H1 (cell line): ENCODE measurements around the gene TNPO2.

ENCODE experiments used
- CHD2 ChIP-seq: IDR thresholded peaks from 2 replicates; pipeline ENCODE4 v1.6.1; 2012; ENCODE audit warnings: low read length, improper control_type of control experiment
- CREB1 ChIP-seq: IDR thresholded peaks from 2 replicates; pipeline ENCODE4 v1.6.1; 2012; ENCODE audit warnings: inconsistent platforms
- CTCF ChIP-seq, 3 experiments: IDR thresholded peaks; 1 replicate in 2 of 3; 2 replicates in 1 of 3; pipeline versions ENCODE4 v1.5.1 to v1.6.1; 2011; ENCODE audit warnings: low read length in 3 of 3, mild to moderate bottlenecking in 3 of 3, inconsistent platforms in 2 of 3, low read depth in 1 of 3, moderate library complexity in 1 of 3; ENCODE audit not compliant: insufficient read depth in 1 of 3; ENCODE audit errors: control extremely low read depth in 1 of 3
- EZH2 ChIP-seq: fragments of 200-600 bp; sonication (generic); IDR thresholded peaks from 2 replicates; pipeline ENCODE4 v1.7.1; 2012; ENCODE audit warnings: low read depth, mild to moderate bottlenecking, moderate library complexity, low read length, inconsistent platforms; ENCODE audit not compliant: severe bottlenecking
- FOSL1 ChIP-seq: IDR thresholded peaks from 2 replicates; pipeline ENCODE4 v1.6.1; 2011; ENCODE audit warnings: mild to moderate bottlenecking, low read depth, low read length, moderate library complexity; ENCODE audit not compliant: insufficient read depth
- HDAC2 ChIP-seq, 2 experiments: fragments of 300-600 bp in 1 of 2; sonication (generic) in 1 of 2; IDR thresholded peaks; 2 replicates each; pipeline ENCODE4 v1.6.1; 2011 to 2012; ENCODE audit warnings: low read depth in 2 of 2, low read length in 2 of 2, mild to moderate bottlenecking in 2 of 2, moderate library complexity in 2 of 2, borderline replicate concordance in 1 of 2, inconsistent platforms in 1 of 2
- JUND ChIP-seq: IDR thresholded peaks from 2 replicates; pipeline ENCODE4 v1.6.1; 2011; ENCODE audit warnings: mild to moderate bottlenecking, improper control_type of control experiment, low read length
- POLR2A ChIP-seq, 2 experiments: IDR thresholded peaks; 1 replicate in 1 of 2; 2 replicates in 1 of 2; pipeline ENCODE4 v1.6.1; 2011; ENCODE audit warnings: low read depth in 2 of 2, low read length in 2 of 2, mild to moderate bottlenecking in 2 of 2; ENCODE audit errors: control extremely low read depth in 1 of 2
- RAD21 ChIP-seq, 2 experiments: IDR thresholded peaks in 1 of 2; conservative IDR thresholded peaks in 1 of 2; 2 replicates each; pipeline ENCODE4 v1.6.1; 2011; ENCODE audit warnings: low read depth in 2 of 2, low read length in 2 of 2, improper control_type of control experiment in 1 of 2, inconsistent platforms in 1 of 2, mild to moderate bottlenecking in 1 of 2, moderate library complexity in 1 of 2
- RFX5 ChIP-seq: IDR thresholded peaks from 2 replicates; pipeline ENCODE4 v1.6.1; 2011; ENCODE audit warnings: low read depth, low read length, improper control_type of control experiment, borderline replicate concordance
- SP1 ChIP-seq: IDR thresholded peaks from 2 replicates; pipeline ENCODE4 v1.6.1; 2011; ENCODE audit warnings: low read depth, low read length
- TEAD4 ChIP-seq: IDR thresholded peaks from 2 replicates; pipeline ENCODE4 v1.6.1; 2012; ENCODE audit warnings: low read depth, low read length, inconsistent platforms, mixed read lengths
- YY1 ChIP-seq: IDR thresholded peaks from 2 replicates; pipeline ENCODE4 v1.6.1; 2011; ENCODE audit warnings: low read depth, mild to moderate bottlenecking, low read length

GRCh38 chr19:12649941-12650340 lies 73.8 kb downstream of the TNPO2 start:
- TF ChIP-seq EZH2 (no peak), RFX5 (no peak), CTCF (IDR thresholded peaks at IDR 0.05; ENCODE audit: control extremely low read depth in 1 of 3, insufficient read depth in 1 of 3, low read depth in 1 of 3, low read length in 3 of 3) (no peak), CHD2 (no peak), RAD21 (IDR thresholded peaks at IDR 0.05 in 1 of 2, conservative IDR thresholded peaks at IDR 0.05 in 1 of 2; ENCODE audit: low read depth in 2 of 2, low read length in 2 of 2) (no peak), FOSL1 (no peak), YY1 (no peak), POLR2A (IDR thresholded peaks at IDR 0.05; ENCODE audit: control extremely low read depth in 1 of 2, low read depth in 2 of 2, low read length in 2 of 2) (no peak), JUND (no peak), HDAC2 (IDR thresholded peaks at IDR 0.05; ENCODE audit: borderline replicate concordance in 1 of 2, low read depth in 2 of 2, low read length in 2 of 2) (no peak), SP1 (no peak), TEAD4 (no peak), CREB1 (no peak)
